HG03025 (cell line): ENCODE results near the gene WDCP.

ENCODE experiments used
- ATAC-seq: cut with Tn5 transposase; IDR thresholded peaks from one replicate; pipeline ENCODE4 v1.9.1; 2021; ENCODE audit warnings: mild to moderate bottlenecking, moderate library complexity; ENCODE audit not compliant: unreplicated experiment, low FRiP score

Gene WDCP

GRCh38 chr2:24008672-24009366 is 38.4 kb downstream of the WDCP start:
- no peak for ATAC-seq

GRCh38 chr2:24007693-24008092 is 39.5 kb downstream of the WDCP start:
- ATAC-seq, result no peak

DNA sequence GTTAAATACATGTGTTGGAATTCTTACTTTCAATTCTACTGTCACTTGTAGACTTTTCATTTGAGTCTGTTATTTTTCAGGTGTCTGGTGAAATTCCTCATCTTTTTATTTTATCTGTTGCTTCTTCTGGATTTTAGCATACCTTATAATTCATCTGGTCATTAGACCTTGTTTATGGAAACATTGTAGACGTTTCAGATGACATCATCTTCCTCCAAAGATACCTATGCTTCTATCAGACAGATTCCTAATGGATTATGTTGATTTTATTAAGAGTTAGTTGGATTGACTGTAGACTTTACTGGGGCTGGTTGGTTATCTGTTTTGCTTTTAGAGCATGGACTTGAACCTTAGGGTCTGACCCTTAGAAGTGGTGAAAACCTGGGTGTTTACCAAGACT is 52.6 kb downstream of the WDCP start:
- no peak for ATAC-seq

DNA sequence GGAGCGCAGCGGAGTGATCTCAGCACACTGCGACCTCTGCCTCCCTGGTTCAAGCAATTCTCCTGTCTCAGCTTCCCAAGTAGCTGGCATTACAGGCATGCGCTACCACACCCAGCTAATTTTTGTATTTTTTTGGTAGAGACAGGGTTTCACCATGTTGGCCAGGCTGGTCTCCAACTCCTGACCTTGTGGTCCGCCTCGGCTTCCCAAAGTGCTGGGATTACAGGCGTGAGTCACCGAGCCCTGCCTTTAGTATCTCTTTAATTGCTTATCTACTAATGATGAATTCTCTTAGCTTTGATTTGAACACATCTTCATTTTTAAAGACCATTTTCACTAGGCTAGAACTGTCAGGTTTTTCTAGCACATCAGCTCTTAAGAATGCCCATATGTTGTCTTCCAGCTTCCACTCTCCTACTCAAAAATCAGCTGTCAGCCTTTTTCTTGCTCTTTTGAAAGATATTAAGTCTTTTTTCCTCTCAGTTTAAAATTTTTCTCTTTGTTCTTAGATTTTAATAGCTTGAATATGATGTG is 53.4 kb downstream of the WDCP start:
- ATAC-seq, result no peak

GRCh38 chr2:23992931-23993330 is 54.3 kb downstream of the WDCP start:
- ATAC-seq, result no peak

DNA sequence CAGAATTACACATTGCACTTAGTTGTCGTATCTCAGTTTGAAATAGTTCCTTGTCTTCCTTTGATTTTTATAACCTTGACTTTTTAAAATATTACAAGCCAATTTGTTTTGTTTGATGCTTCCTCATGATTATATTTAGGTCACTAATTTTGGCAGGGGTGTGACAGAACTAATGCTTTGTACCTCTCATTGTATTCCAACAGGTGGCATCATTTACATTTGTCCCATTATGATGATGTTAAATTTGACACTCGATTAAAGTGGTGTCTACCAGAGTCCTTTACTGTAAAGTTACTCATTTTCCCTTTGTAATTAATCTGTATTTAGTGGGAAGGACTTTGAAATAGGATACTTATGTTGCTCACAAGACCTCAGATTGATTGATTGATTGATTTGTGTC is 58.8 kb downstream of the WDCP start:
- ATAC-seq, result no peak
